ENCODE data around the gene TENT4A. TPM values are rescaled to one million over a fixed set of nuclear protein-coding genes. Genes with fewer than 3 reads are reported as not detected.

Gene TENT4A
- total and polyA plus RNA-seq, 2 of the 4 experiments (the other 2 are of a cell fraction): 5.9 to 17.2 TPM

DNA sequence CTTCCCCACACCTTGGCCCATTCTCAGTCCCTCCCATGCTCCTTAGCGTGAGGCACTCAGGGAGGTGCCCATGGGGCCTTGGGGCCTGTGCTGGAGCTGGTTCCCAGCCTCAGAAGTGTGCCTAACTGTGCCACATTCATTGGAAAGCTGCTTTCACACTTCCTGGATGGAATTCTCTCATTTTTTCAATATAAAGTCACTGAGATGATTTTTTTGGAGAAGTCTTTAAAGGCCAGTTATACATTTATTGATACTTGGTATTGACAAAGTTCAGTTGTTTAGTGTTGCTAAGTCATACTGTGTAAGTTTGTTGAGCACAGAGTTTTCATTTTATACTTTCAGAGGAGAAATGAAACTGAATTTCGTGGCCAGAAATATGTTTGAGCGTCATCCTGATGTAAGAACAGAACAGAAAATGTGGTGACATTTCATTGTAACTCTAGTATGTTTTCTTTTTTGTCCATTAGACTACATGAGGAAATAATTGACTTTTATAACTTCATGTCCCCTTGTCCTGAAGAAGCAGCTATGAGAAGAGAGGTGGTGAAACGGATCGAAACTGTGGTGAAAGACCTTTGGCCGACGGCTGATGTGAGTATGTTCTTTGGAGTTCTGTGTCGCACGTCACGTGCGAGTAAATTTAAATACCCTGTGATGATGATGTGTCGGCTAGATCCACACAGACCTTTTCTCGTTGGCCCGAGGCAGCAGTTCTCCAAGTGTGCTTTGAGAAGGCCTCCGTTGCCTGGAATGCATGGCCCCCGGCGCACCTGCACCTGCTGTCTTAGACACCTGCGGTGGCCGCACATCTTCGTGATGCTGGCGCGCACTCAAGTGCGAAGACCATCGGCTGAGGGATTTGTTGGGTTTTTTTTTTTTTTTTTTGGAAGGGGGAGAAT, 24.1 kb downstream of the TENT4A start:
- DNase-seq (no peak), ATAC-seq (ENCODE audit: low read depth) (no peak)
- in situ Hi-C loops (cut with MboI; ENCODE audit: low sequenced_read_pairs) (loop anchor here (25.0 kb wide), 1 partner anchor 1250 kb away; no protein-coding TSS in a partner anchor), dilution Hi-C loops (cut with HindIII; ENCODE audit: low sequenced_read_pairs, unreplicated experiment) (no loop called here), intact Hi-C loops (cut with micrococcal nuclease) (no loop called here)
- Histone ChIP-seq H3K4me3 (ENCODE audit: insufficient read depth, low read depth, low read length) (no peak overlapping the region), H3K4ac (ENCODE audit: low read depth, low read length) (no peak overlapping the region), H4K20me1 (ENCODE audit: insufficient read depth, low read length) (peaks cover 38% of the 10 kb centered on the region), H2AK5ac (ENCODE audit: low read depth, low read length) (no peak overlapping the region), H3K27ac (ENCODE audit: insufficient read depth, low read length) (no peak overlapping the region), H3K4me1 (ENCODE audit: control insufficient read depth, insufficient read depth, low read length) (peaks cover 17% of the 10 kb centered on the region), H3K18ac (ENCODE audit: low read depth, low read length) (no peak overlapping the region), H3K4me2 (ENCODE audit: low read depth, low read length) (no peak overlapping the region), H2AFZ (replicated peaks; ENCODE audit: low read length, poor library complexity) (no peak overlapping the region), H3K14ac (replicated peaks; ENCODE audit: low read depth, low read length) (no peak overlapping the region), H3K9ac (ENCODE audit: low read depth, low read length) (no peak overlapping the region), H3K79me1 (ENCODE audit: low read depth in 1 of 2, low read length in 2 of 2) (peaks cover 48 to 66% of the 10 kb centered on the region in 2 experiments), H4K5ac (ENCODE audit: low read depth, low read length) (no peak overlapping the region), H3K56ac (ENCODE audit: extremely low read depth, insufficient read depth, low read length) (no peak overlapping the region), H3K27me3 (ENCODE audit: control insufficient read depth, insufficient read depth, low read length) (no peaks in the 10 kb centered on the region), H2BK120ac (ENCODE audit: low read depth, low read length) (no peak overlapping the region), H3K9me1 (ENCODE audit: insufficient read depth, low read length) (peaks cover 19% of the 10 kb centered on the region), H2AK9ac (replicated peaks; ENCODE audit: low read depth, low read length, poor library complexity) (no peak overlapping the region), H2BK5ac (ENCODE audit: low read depth, low read length, poor library complexity, severe bottlenecking) (no peak overlapping the region), H4K8ac (ENCODE audit: low read depth in 2 of 2, low read length in 2 of 2) (no peak overlapping the region), H3K23ac (ENCODE audit: low read depth, low read length) (no peak overlapping the region), H2BK20ac (ENCODE audit: low read depth, low read length) (no peak overlapping the region), H3K36me3 (ENCODE audit: control insufficient read depth, insufficient read depth, low read length) (peaks cover 29% of the 10 kb centered on the region), H2BK15ac (ENCODE audit: low read depth, low read length) (no peak overlapping the region), H4K91ac (ENCODE audit: insufficient read depth, low read depth, low read length) (no peak overlapping the region), H3K9me3 (ENCODE audit: control insufficient read depth, insufficient read depth, low read length) (no peaks in the 10 kb centered on the region)
- WGBS, 2 experiments (ENCODE audit: extremely low coverage in 2 of 2, insufficient read length in 1 of 2): 96% methylated on average over 8 of the region's 24 CpGs; no CpG with 5 or more reads in 1 of the 2 experiments
- CTCF ChIA-PET: no interaction called here
- POLR2A ChIA-PET (ENCODE audit: unreplicated experiment): no interaction called here
- no TSS peak for BruUV-seq (replicated peaks)
- TF ChIP-seq CEBPB (IDR thresholded peaks at IDR 0.05; ENCODE audit: low read depth, low read length) (no peak), SMC3 (IDR thresholded peaks at IDR 0.05; ENCODE audit: low read depth, low read length) (no peak), MAFK (IDR thresholded peaks at IDR 0.05; ENCODE audit: low read depth, low read length) (no peak), MAZ (IDR thresholded peaks at IDR 0.05; ENCODE audit: borderline replicate concordance, low read depth, low read length) (no peak), POLR2A (IDR thresholded peaks at IDR 0.05; ENCODE audit: low read depth, low read length) (no peak), RCOR1 (IDR thresholded peaks at IDR 0.05; ENCODE audit: insufficient replicate concordance, low read length) (no peak), FOS (IDR thresholded peaks at IDR 0.05; ENCODE audit: low read depth, low read length) (no peak)
- TF ChIP-seq, protein P1, sequence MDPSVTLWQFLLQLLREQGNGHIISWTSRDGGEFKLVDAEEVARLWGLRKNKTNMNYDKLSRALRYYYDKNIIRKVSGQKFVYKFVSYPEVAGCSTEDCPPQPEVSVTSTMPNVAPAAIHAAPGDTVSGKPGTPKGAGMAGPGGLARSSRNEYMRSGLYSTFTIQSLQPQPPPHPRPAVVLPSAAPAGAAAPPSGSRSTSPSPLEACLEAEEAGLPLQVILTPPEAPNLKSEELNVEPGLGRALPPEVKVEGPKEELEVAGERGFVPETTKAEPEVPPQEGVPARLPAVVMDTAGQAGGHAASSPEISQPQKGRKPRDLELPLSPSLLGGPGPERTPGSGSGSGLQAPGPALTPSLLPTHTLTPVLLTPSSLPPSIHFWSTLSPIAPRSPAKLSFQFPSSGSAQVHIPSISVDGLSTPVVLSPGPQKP (IDR thresholded peaks at IDR 0.05; ENCODE audit: borderline replicate concordance, low read depth, low read length): no peak
- TF ChIP-seq, protein P2, sequence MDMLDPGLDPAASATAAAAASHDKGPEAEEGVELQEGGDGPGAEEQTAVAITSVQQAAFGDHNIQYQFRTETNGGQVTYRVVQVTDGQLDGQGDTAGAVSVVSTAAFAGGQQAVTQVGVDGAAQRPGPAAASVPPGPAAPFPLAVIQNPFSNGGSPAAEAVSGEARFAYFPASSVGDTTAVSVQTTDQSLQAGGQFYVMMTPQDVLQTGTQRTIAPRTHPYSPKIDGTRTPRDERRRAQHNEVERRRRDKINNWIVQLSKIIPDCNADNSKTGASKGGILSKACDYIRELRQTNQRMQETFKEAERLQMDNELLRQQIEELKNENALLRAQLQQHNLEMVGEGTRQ (IDR thresholded peaks at IDR 0.05; ENCODE audit: low read depth, low read length): no peak
- TF ChIP-seq, protein P3, sequence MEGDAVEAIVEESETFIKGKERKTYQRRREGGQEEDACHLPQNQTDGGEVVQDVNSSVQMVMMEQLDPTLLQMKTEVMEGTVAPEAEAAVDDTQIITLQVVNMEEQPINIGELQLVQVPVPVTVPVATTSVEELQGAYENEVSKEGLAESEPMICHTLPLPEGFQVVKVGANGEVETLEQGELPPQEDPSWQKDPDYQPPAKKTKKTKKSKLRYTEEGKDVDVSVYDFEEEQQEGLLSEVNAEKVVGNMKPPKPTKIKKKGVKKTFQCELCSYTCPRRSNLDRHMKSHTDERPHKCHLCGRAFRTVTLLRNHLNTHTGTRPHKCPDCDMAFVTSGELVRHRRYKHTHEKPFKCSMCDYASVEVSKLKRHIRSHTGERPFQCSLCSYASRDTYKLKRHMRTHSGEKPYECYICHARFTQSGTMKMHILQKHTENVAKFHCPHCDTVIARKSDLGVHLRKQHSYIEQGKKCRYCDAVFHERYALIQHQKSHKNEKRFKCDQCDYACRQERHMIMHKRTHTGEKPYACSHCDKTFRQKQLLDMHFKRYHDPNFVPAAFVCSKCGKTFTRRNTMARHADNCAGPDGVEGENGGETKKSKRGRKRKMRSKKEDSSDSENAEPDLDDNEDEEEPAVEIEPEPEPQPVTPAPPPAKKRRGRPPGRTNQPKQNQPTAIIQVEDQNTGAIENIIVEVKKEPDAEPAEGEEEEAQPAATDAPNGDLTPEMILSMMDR (conservative IDR thresholded peaks at IDR 0.05; ENCODE audit: low read depth, low read length): no peak
